Hepatocyte (in vitro differentiated cells): ENCODE measurements around the gene BACH1. TPM values are rescaled to one million over a fixed set of nuclear protein-coding genes. Genes with fewer than 3 reads are reported as not detected.
"Not testable (repeated sequence)": the region's sequence is repeated elsewhere in the genome, so short reads cannot be mapped to it uniquely, and the experiment has no call there.

ENCODE experiments used
- DNase-seq: peaks from one replicate; pipeline ENCODE4 v3.0.0-alpha.2; 2016; ENCODE audit warnings: low spot score
- H2AFZ ChIP-seq: fragments of 200-600 bp; sonication (generic); 2 replicates; pipeline ENCODE4 v1.6.0; 2016; ENCODE audit warnings: antibody characterized with exemption, mild to moderate bottlenecking
- H3K27ac ChIP-seq: fragments of 200-600 bp; sonication (generic); 2 replicates; pipeline ENCODE4 v1.5.1; 2016; ENCODE audit warnings: mild to moderate bottlenecking
- H3K27me3 ChIP-seq: fragments of 200-600 bp; sonication (generic); 2 replicates; pipeline ENCODE4 v1.6.1; 2016
- H3K36me3 ChIP-seq: fragments of 200-600 bp; sonication (generic); replicated peaks from 2 replicates; pipeline ENCODE4 v1.5.1; 2016; ENCODE audit warnings: low read depth; ENCODE audit not compliant: insufficient read depth
- H3K4me1 ChIP-seq: fragments of 200-600 bp; sonication (generic); 2 replicates; pipeline ENCODE4 v1.5.1; 2016; ENCODE audit warnings: mild to moderate bottlenecking, moderate library complexity; ENCODE audit not compliant: insufficient read depth
- H3K4me2 ChIP-seq: fragments of 200-600 bp; sonication (generic); 2 replicates; pipeline ENCODE4 v1.6.0; 2016
- H3K4me3 ChIP-seq: fragments of 200-600 bp; sonication (generic); 2 replicates; pipeline ENCODE4 v1.5.1; 2016; ENCODE audit warnings: mild to moderate bottlenecking
- H3K79me2 ChIP-seq: fragments of 200-600 bp; sonication (generic); 2 replicates; pipeline ENCODE4 v1.6.0; 2017; ENCODE audit warnings: mild to moderate bottlenecking
- H3K9me2 ChIP-seq: fragments of 200-600 bp; sonication (generic); replicated peaks from 2 replicates; pipeline ENCODE4 v1.6.0; 2017; ENCODE audit warnings: mild to moderate bottlenecking; ENCODE audit not compliant: insufficient read depth
- H3K9me3 ChIP-seq: fragments of 200-600 bp; sonication (generic); 2 replicates; pipeline ENCODE4 v1.5.1; 2016; ENCODE audit warnings: low read depth, mild to moderate bottlenecking
- H4K20me1 ChIP-seq: fragments of 200-600 bp; sonication (generic); 2 replicates; pipeline ENCODE4 v1.6.0; 2016; ENCODE audit warnings: mild to moderate bottlenecking; ENCODE audit not compliant: insufficient read depth, poor library complexity, severe bottlenecking
- EZH2 ChIP-seq: fragments of 200-600 bp; sonication (generic); IDR thresholded peaks from 2 replicates; pipeline ENCODE4 v1.6.1; 2016; ENCODE audit warnings: antibody characterized with exemption, mild to moderate bottlenecking, borderline replicate concordance
- EZH2phosphoT487 ChIP-seq: fragments of 200-600 bp; sonication (generic); IDR thresholded peaks from one replicate; pipeline ENCODE4 v1.6.1; 2018; ENCODE audit warnings: antibody characterized with exemption, mild to moderate bottlenecking, low read depth, moderate library complexity; ENCODE audit not compliant: unreplicated experiment, severe bottlenecking
- WGBS: methylation state at CpG from one replicate; pipeline ENCODE4 v1.1.6; 2016; ENCODE audit warnings: low lambda C conversion rate; ENCODE audit errors: missing lambda C conversion rate; 5-methylcytosine and 5-hydroxymethylcytosine counted together
- polyA plus RNA-seq: library from polyadenylated mRNA; unstranded; fragments of >200 nt; fragmentation: Nextera tagmentation; extraction: Ambion mirVana; gene quantifications from 2 replicates; pipeline ENCODE4 v1.2.1, GENCODE V29; 2016
- total RNA-seq: library from RNA; depleted of rRNA; stranded (reverse); fragments of >200 nt; gene quantifications from 2 replicates; pipeline ENCODE4 v1.2.3, GENCODE V29; 2014
- TF ChIP-seq, protein P1 (sequence below): fragments of 200-600 bp; sonication (generic); IDR thresholded peaks from 2 replicates; pipeline ENCODE4 v1.5.1; 2016; ENCODE audit warnings: antibody characterized with exemption, mild to moderate bottlenecking; ENCODE audit not compliant: poor library complexity

Gene BACH1
- total and polyA plus RNA-seq, 2 experiments from 2014 or later = 19.7 to 79.8 TPM

DNA sequence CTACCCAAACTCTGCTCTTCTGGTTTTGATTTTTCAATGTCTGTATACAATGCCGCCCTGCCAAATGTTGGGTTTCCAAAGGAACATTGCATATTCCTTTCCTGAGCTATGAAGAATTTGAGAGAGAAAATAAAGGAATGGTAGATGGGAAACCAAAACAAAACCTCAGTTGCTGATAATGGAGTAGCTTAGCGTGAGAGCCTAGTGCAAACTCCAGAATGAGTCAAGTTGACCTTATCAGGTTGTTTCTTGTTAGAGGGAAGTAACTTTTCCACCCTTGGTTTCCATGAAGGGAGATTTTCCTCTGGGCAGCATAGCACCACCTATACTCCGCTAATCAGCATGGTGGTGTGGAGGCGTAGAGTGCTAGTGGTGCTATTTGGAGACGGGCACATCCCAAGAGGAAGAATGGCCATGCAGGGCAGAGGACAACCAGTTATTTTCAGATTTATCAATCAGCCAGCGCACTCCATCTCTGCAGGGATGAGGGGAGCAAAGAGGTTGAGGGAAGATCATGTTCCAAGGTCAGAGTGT lies 51.6 kb downstream of the BACH1 start:
- TF ChIP-seq EZH2 (no peak), EZH2phosphoT487 (no peak)
- TF ChIP-seq, protein P1, sequence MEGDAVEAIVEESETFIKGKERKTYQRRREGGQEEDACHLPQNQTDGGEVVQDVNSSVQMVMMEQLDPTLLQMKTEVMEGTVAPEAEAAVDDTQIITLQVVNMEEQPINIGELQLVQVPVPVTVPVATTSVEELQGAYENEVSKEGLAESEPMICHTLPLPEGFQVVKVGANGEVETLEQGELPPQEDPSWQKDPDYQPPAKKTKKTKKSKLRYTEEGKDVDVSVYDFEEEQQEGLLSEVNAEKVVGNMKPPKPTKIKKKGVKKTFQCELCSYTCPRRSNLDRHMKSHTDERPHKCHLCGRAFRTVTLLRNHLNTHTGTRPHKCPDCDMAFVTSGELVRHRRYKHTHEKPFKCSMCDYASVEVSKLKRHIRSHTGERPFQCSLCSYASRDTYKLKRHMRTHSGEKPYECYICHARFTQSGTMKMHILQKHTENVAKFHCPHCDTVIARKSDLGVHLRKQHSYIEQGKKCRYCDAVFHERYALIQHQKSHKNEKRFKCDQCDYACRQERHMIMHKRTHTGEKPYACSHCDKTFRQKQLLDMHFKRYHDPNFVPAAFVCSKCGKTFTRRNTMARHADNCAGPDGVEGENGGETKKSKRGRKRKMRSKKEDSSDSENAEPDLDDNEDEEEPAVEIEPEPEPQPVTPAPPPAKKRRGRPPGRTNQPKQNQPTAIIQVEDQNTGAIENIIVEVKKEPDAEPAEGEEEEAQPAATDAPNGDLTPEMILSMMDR = no peak
- Histone ChIP-seq H3K36me3 (no peaks in the 10 kb centered on the region), H3K4me1 (peaks cover 3% of the 10 kb centered on the region), H3K27ac (peak overlapping the region; percentile 58), H3K79me2 (peaks cover 9% of the 10 kb centered on the region), H3K4me3 (no peak overlapping the region), H3K4me2 (no peak overlapping the region), H3K9me2 (no peaks in the 10 kb centered on the region), H4K20me1 (no peaks in the 10 kb centered on the region), H3K27me3 (no peaks in the 10 kb centered on the region), H2AFZ (no peak overlapping the region), H3K9me3 (no peaks in the 10 kb centered on the region)
- no peak for DNase-seq
- 87% methylated on average over 6 of the region's 6 CpGs for WGBS

DNA sequence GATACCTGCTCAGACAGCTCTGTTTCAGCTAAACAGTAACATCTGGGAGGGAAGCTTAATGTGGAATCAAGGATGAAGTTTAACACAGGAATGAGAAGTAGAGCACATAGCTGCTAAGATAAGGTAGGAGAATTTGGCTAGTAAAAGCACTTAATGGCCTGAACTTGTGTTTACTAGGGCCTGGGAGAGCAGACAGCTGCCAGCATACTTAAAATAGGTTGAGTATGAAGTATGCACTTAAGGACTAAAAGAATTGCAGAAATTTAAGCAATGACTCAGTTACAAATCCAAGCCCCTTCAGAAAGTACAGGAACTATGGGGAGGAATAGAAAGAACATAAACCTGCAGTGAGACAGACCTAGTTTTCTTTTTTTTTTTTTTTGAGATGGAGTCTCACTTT lies 53.0 kb downstream of the BACH1 start:
- no peak overlapping the region for H3K4me2 ChIP-seq

DNA sequence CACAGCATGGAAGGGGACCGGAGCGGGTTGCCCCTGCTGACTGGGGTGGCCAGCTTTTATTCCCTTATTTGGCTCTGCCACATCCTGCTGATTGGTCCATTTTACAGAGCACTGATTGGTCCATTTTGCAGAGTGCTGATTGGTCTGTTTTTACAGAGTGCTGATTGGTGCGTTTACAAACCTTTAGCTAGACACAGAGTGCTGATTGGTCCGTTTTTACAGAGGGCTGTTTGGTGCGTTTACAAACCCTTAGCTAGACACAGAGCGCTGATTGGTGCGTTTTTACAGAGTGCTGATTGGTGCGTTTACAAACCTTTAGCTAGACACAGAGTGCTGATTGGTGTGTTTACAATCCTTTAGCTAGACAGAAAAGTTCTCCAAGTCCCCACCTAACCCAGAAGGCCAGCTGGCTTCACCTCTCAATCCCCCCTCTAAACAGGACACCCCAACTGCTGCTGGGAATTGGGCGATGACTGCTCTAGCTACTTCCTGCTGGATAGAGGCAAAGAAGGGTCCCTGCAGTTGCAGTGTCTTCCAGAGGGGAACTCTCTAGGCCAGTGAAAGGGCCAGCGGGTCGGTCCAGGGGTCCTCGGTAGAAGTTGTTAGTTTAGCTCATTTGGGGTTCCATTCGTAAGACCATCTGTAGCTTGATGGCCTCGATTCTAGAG lies 56.5 kb downstream of the BACH1 start:
- not testable (repeated sequence) for H3K4me3 ChIP-seq, H3K27me3 ChIP-seq, DNase-seq, H4K20me1 ChIP-seq, H3K4me2 ChIP-seq, H3K36me3 ChIP-seq, H2AFZ ChIP-seq, H3K27ac ChIP-seq, H3K9me2 ChIP-seq, H3K79me2 ChIP-seq, H3K4me1 ChIP-seq, H3K9me3 ChIP-seq
- over 99% methylated on average over 14 of the region's 14 CpGs for WGBS

More for the DNA sequence above, 53.0 kb downstream of the BACH1 start:
- Histone ChIP-seq H2AFZ (no peak overlapping the region), H3K27me3 (no peaks in the 10 kb centered on the region), H4K20me1 (no peaks in the 10 kb centered on the region), H3K79me2 (no peaks in the 10 kb centered on the region), H3K4me1 (peaks cover 3% of the 10 kb centered on the region), H3K36me3 (no peaks in the 10 kb centered on the region), H3K9me3 (no peaks in the 10 kb centered on the region), H3K27ac (peak overlapping the region; percentile 4), H3K4me3 (no peak overlapping the region), H3K9me2 (no peaks in the 10 kb centered on the region)
- no peak for TF ChIP-seq EZH2phosphoT487
- TF ChIP-seq, protein P1 = no peak
- no peak for TF ChIP-seq EZH2
- DNase-seq = no peak

DNA sequence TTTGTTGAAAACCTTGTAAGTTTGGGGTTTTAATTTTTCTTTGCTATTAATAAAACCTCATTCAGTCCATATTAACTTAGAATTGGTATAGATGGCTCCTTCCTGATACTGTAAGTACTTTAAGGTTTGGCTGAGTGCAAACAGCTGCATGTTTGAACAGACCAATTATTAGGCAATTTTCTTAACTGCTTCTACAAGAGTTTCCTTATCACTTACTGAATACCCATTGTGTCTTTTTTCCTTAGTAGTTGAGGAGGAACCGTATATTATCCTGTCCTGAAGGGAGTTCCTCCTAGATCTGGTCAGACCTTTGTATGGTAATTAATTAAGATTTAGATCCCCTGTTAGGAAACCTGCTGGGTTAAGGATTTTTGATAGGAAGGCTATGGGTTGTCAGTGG lies 57.6 kb downstream of the BACH1 start:
- not testable (repeated sequence) for H3K36me3 ChIP-seq, H3K4me1 ChIP-seq, H3K79me2 ChIP-seq, H2AFZ ChIP-seq, H3K9me3 ChIP-seq, H4K20me1 ChIP-seq, H3K27me3 ChIP-seq, H3K4me3 ChIP-seq, H3K9me2 ChIP-seq, H3K4me2 ChIP-seq, H3K27ac ChIP-seq, DNase-seq
- 39% methylated on average over 1 of the region's 1 CpG for WGBS

DNA sequence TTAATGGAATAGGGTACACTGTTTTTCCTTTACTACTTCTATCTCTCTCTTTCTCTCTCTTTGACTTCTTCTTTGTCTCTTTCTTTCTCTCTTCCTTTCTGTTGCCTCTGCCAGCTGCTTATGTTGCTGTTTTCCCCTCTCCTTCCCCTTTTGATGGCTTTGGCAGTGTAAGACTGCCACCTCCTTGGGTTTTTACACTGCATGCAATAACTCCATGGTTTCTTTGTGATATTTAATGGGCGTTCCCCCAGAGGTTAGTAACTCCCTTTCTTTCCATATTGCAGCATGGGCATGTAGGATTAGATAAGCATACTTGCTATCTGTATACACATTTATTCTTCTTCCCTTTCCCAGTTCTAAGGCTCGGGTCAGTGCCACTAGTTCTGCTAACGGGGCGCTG lies 58.1 kb downstream of the BACH1 start:
- H3K4me3 ChIP-seq, H3K4me1 ChIP-seq, H3K36me3 ChIP-seq, H3K9me3 ChIP-seq, H3K9me2 ChIP-seq, H3K27me3 ChIP-seq, H3K27ac ChIP-seq, DNase-seq, H3K4me2 ChIP-seq, H3K79me2 ChIP-seq, H4K20me1 ChIP-seq, H2AFZ ChIP-seq: not testable (repeated sequence)
- WGBS = 92% methylated on average over 4 of the region's 4 CpGs
